ENCODE measurements around the gene CAMTA1. TPM values are rescaled to one million over a fixed set of nuclear protein-coding genes. Genes with fewer than 3 reads are reported as not detected.

The CAMTA1 gene
- total RNA-seq, 1 donor from 2014 or later: 160 TPM

DNA sequence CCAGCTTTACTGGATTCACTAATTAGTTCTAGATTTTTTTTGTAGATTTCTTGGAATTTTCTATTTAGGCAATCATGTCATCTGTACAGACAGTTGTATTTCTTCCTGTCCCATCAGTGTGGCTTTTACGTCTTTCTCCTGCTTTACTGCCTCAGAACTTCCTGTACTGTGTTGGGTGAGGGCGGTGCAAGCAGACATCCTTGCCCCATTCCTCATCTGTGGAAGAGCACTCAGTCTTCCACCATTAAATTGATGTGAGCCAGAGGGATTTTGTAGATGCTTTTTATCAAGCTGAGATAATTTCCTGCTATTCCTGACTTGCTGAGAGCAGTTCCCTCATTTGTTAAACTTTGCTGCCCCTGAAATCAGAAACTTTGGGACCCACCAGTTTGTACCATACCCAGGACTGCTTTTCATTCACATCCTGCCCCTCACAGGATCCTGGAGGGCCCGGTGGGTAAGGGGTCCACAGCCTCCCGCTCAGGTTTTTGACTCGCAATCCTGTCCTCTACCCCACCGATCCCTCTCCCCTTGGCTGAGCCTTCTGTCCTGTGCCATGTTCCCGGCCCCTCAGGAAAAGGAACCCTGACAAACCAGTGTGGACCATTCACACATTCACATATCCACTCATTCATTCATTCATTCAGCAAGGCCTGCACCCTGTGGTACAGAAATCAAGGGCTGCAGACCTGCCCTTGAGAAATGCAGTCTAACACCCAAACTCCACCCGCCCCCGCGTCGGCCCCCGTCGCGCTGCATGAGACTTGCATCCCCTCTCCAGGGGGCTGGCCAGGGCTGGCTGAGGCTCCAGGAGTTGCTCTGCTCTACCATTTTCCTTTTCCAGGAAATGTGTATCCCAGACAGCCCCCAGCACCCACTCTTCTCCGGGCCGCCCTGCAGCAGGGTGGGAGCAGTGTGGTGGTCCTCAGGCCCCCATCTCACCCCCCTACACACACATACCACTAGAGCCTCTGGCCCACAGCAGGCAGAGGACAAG lies 739.4 kb downstream of the CAMTA1 start:
- no peaks in the 10 kb centered on the region for H3K9me3 ChIP-seq (replicated peaks)
- no peak for DNase-seq
- TF ChIP-seq, protein P1, sequence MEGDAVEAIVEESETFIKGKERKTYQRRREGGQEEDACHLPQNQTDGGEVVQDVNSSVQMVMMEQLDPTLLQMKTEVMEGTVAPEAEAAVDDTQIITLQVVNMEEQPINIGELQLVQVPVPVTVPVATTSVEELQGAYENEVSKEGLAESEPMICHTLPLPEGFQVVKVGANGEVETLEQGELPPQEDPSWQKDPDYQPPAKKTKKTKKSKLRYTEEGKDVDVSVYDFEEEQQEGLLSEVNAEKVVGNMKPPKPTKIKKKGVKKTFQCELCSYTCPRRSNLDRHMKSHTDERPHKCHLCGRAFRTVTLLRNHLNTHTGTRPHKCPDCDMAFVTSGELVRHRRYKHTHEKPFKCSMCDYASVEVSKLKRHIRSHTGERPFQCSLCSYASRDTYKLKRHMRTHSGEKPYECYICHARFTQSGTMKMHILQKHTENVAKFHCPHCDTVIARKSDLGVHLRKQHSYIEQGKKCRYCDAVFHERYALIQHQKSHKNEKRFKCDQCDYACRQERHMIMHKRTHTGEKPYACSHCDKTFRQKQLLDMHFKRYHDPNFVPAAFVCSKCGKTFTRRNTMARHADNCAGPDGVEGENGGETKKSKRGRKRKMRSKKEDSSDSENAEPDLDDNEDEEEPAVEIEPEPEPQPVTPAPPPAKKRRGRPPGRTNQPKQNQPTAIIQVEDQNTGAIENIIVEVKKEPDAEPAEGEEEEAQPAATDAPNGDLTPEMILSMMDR (IDR thresholded peaks at IDR 0.05; ENCODE audit: borderline replicate concordance): no peak
- no peaks in the 10 kb centered on the region for H3K36me3 ChIP-seq
- no peaks in the 10 kb centered on the region for H3K27me3 ChIP-seq (ENCODE audit: low read depth)
- H3K4me3 ChIP-seq: no peak overlapping the region
- peaks cover 6% of the 10 kb centered on the region for H3K4me1 ChIP-seq
- intact Hi-C loops (cut with micrococcal nuclease): no loop called here
- H3K27ac ChIP-seq (replicated peaks): no peak overlapping the region

DNA sequence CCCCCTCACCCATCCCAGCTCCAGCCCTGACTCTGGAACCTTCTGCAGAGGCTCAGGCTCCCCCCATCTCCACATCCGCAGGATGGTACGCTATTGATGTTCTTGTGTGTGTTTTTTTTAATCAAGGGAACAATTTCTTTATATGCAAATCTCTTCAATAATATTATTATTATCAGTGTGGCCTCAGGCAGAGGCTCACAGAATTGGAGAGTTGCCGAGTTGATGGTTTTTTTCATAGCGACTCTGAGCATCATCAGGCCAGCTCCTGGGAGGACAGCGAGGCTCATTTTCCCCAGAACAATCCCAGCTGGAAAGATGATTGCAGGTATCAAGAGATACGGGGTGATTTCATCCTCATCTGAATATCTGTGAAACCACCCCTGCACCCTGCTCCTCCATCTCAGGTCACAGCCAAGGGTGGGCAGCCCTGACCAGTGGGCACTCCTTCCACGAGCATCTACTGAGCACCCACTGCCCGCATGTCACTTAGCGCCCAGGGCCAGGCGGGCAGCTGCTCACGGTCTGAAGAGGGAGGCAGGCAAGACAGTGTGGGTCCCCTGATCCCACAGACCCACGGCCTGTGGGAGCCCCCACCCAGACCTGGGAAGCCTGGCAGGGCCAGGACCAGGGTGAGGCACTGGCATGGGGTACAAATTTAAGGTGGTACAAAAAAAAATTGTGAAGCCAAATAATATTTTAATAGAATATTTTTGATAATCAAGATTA lies 740.2 kb downstream of the CAMTA1 start:
- no peaks in the 10 kb centered on the region for H3K36me3 ChIP-seq
- H3K27me3 ChIP-seq (ENCODE audit: low read depth): no peaks in the 10 kb centered on the region
- TF ChIP-seq, protein P1 (IDR thresholded peaks at IDR 0.05; ENCODE audit: borderline replicate concordance): no peak
- no peak for DNase-seq
- intact Hi-C loops (cut with micrococcal nuclease): no loop called here
- peaks cover 6% of the 10 kb centered on the region for H3K4me1 ChIP-seq
- no peak overlapping the region for H3K4me3 ChIP-seq
- H3K27ac ChIP-seq (replicated peaks): no peak overlapping the region
- no peaks in the 10 kb centered on the region for H3K9me3 ChIP-seq (replicated peaks)

DNA sequence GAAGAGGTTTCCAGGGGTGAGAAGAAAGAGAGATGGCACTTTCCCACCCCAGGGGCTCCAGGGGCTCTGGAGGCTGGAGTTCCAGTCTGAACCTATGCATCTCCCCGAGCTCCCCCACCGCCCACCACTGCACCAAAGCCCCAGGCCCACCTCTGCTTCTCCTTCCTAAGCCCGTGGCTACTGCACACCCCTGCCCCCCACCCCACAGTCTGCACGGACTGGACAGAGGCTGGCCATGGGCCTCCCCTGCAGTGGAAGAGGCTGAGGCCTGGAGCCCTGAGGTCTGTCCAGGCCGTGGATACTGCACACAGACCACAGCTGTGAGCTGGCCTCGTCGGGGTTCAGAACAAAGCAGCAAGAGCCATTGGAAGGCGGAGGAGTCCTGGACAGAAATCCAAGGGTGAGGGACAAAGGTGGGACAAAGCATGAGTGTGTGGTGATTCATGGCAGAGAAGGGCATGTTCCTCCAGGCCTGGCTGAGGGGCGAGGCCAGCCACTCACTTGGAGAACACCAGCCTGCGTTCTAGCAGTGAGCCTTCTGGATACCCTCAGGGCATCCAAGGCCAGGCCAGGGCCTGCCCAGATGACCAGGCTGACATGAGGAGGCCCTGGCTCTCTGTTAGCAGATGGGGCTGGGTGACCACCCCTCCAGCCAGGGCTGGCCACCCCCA lies 741.1 kb downstream of the CAMTA1 start:
- no peak overlapping the region for H3K4me3 ChIP-seq
- no peaks in the 10 kb centered on the region for H3K36me3 ChIP-seq
- no peak for DNase-seq
- peaks cover 3% of the 10 kb centered on the region for H3K4me1 ChIP-seq
- H3K27ac ChIP-seq (replicated peaks): no peak overlapping the region
- intact Hi-C loops (cut with micrococcal nuclease): no loop called here
- TF ChIP-seq, protein P1 (IDR thresholded peaks at IDR 0.05; ENCODE audit: borderline replicate concordance): no peak
- no peaks in the 10 kb centered on the region for H3K9me3 ChIP-seq (replicated peaks)
- H3K27me3 ChIP-seq (ENCODE audit: low read depth): no peaks in the 10 kb centered on the region

DNA sequence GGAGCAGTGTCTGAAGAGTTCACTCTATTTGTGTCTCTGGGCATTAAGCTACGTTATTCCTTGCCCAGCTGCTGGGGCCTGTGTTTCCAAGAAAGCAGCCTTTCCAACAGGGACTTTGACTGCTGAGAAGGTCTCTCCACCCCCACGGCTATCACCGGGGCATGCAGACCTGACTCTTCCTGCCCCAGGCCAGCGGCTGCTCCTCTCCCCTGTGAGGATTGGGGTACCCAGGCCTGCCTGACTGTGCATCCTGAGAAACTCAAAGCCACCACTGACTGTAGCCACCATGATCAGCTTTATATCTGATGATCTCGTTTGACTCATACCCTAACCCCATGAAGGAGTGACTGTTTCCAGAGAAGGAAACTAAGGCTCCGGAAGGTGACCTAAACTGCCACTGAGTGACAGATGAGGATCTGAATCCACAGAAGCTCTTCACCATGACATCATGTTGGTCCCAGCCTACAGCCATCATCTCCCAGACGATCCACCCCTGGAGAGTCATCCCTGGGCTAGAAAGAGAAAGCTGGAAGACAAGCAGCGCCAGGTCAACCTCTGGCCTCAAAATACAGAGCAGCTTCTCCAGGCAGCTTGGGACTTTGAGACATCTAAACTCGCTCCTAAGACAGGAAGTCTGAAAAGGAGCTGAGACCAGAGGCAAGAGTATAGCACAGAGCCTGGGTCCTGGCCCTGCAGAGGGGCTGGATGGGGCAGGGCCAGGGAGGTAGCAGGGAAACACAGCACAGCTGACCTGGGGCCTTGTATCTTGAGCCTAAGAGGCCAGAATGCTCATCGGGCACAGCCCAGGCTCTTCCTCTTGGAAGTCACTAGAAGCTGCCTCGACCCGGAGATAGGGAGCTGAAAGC lies 741.8 kb downstream of the CAMTA1 start:
- Histone ChIP-seq H3K27ac (replicated peaks) (no peak overlapping the region), H3K36me3 (no peaks in the 10 kb centered on the region), H3K4me1 (no peaks in the 10 kb centered on the region), H3K4me3 (no peak overlapping the region), H3K9me3 (replicated peaks) (no peaks in the 10 kb centered on the region), H3K27me3 (ENCODE audit: low read depth) (no peaks in the 10 kb centered on the region)
- no peak for DNase-seq
- intact Hi-C loops (cut with micrococcal nuclease): no loop called here
- TF ChIP-seq, protein P1 (IDR thresholded peaks at IDR 0.05; ENCODE audit: borderline replicate concordance): no peak

DNA sequence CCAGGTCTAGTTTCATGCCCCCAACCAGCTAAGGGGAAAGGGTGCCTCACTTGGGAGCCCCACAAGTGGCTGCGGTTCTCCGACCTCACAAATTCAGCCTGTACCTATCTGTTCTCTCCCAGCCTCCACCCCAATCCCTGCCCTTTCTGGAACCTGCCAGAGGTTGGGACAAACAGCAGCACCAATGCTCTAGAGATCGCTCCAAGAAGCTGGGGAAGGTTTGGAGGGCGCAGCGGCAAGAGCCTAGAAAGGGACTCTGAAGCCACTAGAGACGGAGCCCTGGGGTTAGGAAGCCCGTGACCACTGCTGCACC lies 742.4 kb downstream of the CAMTA1 start:
- TF ChIP-seq, protein P1 (IDR thresholded peaks at IDR 0.05; ENCODE audit: borderline replicate concordance): no peak
- Histone ChIP-seq H3K4me1 (no peaks in the 10 kb centered on the region), H3K36me3 (no peaks in the 10 kb centered on the region), H3K9me3 (replicated peaks) (no peaks in the 10 kb centered on the region), H3K27ac (replicated peaks) (no peak overlapping the region), H3K4me3 (no peak overlapping the region), H3K27me3 (ENCODE audit: low read depth) (peaks cover 3% of the 10 kb centered on the region)
- intact Hi-C loops (cut with micrococcal nuclease): no loop called here
- DNase-seq: no peak

Measured in left ventricle myocardium inferior (tissue), 1 donor.